ENCODE measurements around the gene EGLN3.

EGLN3 gene

DNA sequence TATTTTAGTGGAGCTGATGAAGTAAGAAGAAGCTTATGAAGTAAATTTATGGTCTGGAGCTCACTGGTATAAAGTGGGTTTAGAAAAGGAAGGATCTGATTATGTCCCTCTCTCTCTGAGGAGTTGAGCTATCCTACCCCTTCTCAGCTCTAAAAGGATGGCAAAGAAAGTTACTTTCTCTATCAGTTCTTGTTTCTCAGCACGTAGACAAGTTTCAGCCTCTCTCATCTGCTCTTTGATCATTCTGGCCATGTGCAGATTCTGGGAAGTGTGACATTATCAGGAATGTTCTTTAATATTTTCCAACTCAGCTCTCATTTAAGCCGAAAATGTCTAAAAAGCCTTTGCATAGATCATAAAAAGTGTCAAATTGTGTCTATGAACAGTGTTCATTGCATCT lies 5.8 kb upstream of the EGLN3 start:
- H3K4me3 Mint-ChIP-seq: no peak overlapping the region
- no peak for ATAC-seq (replicated peaks)

DNA sequence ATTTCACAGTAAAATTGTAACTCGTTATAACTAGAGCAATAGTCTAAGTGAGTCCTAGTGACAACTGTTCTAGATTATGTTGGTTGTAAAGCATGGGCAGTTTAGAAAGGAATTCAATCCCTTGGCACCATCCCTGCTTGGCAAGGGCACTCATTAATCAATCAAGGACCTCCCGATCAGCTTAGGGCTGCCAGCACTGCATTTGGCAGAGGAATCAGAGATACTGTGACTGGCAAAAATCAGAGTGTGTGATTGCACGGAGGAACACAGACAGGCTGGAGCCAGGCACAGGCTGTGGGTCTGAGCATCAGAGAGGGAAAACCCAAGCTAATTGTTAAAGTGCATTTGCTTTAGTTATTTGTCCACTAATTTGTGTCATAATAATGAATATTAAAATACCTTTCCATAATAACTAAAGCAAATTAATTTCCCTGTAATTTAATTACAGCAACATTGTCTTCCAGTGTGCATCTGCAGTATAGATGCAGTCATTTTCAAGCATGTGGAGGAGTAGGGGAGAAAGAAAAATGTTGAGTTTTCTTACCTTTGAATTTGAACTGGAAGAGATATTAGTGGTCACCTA lies 3.2 kb upstream of the EGLN3 start:
- DNase-seq (no peak), ATAC-seq (replicated peaks) (no peak)
- H3K27me3 Mint-ChIP-seq: peaks cover 6 to 40% of the 10 kb centered on the region in 2 donors
- H3K4me1 Mint-ChIP-seq (ENCODE audit: low read depth in 2 of 2): peaks cover 0 to 3% of the 10 kb centered on the region in 2 donors
- no peaks in the 10 kb centered on the region for H3K9me3 Mint-ChIP-seq
- H3K27ac Mint-ChIP-seq: no peak overlapping the region
- H3K4me3 Mint-ChIP-seq: no peak overlapping the region
- no peaks in the 10 kb centered on the region for H3K36me3 Mint-ChIP-seq (ENCODE audit: insufficient read depth)

More for the DNA sequence above, 5.8 kb upstream of the EGLN3 start:
- no peak for DNase-seq
- peaks cover 2 to 18% of the 10 kb centered on the region in 2 donors for H3K27me3 Mint-ChIP-seq
- H3K9me3 Mint-ChIP-seq: peaks cover 0 to 2% of the 10 kb centered on the region in 2 donors
- H3K36me3 Mint-ChIP-seq (ENCODE audit: insufficient read depth): no peaks in the 10 kb centered on the region
- no peak overlapping the region for H3K27ac Mint-ChIP-seq
- H3K4me1 Mint-ChIP-seq (ENCODE audit: low read depth in 2 of 2): no peaks in the 10 kb centered on the region

DNA sequence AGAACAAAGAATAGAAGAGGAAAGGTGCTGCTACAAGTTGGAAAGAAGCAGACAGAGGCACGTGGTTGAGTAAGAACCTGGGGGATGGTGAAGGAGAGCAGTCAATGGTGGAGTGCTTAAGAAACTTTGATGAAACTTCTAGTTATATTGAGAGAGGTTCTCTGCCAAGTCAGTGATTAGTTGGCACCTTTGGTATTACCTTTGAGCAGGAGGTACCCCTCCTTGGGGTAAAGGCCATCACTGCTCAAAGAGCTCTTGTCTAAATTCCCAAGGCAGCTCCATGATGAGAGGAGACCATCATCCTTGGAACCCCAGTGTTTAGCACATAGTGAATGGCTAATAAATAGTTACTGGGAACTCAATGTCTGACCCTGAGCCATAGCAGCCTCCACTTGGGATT lies 1.7 kb upstream of the EGLN3 start:
- ATAC-seq (replicated peaks) (no peak), DNase-seq (no peak)
- Mint-ChIP-seq H3K36me3 (ENCODE audit: insufficient read depth) (no peaks in the 10 kb centered on the region), H3K4me1 (ENCODE audit: low read depth in 2 of 2) (peaks cover 0 to 3% of the 10 kb centered on the region in 2 donors), H3K27ac (no peak overlapping the region), H3K9me3 (no peaks in the 10 kb centered on the region), H3K4me3 (no peak overlapping the region), H3K27me3 (peaks cover 6 to 48% of the 10 kb centered on the region in 2 donors)

DNA sequence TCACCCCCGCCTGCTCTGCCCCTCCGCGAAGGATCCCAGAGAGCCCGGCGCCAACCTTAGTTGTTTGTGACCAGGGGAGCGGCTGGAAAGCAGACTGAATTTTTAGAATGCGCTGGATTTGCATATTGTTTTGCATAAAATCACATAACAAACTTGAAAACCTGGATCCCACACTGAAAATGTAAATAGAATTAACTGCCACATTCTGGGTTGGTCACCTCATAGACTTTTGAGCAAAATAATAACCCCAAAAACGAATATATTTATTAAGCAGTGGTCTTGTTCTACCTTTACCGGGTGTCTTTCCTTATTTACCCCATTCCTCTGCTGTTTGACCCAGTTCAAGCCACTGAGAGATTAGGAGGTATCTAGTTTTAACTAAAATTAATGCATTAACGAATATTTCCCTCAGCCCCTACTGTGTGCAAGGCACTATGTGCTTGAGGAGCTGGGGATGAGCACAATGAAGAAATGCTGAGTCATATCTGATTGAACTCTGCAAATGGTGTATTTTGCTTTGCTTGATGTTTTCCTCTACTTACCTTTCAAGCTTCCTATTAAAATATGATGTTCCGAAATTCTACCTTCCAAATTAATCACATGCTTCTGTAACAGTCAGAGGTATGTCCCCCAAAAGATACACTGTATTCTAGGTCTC lies 438 bp upstream of the EGLN3 start:
- H3K4me3 Mint-ChIP-seq: peak overlapping the region; percentile 59 to 88
- H3K27ac Mint-ChIP-seq: no peak overlapping the region
- ATAC-seq (replicated peaks) (no peak), DNase-seq (no peak)
- H3K36me3 Mint-ChIP-seq (ENCODE audit: insufficient read depth): no peaks in the 10 kb centered on the region
- peaks cover 6 to 48% of the 10 kb centered on the region in 2 donors for H3K27me3 Mint-ChIP-seq
- H3K4me1 Mint-ChIP-seq (ENCODE audit: low read depth in 2 of 2): peaks cover 0 to 5% of the 10 kb centered on the region in 2 donors
- no peaks in the 10 kb centered on the region for H3K9me3 Mint-ChIP-seq

DNA sequence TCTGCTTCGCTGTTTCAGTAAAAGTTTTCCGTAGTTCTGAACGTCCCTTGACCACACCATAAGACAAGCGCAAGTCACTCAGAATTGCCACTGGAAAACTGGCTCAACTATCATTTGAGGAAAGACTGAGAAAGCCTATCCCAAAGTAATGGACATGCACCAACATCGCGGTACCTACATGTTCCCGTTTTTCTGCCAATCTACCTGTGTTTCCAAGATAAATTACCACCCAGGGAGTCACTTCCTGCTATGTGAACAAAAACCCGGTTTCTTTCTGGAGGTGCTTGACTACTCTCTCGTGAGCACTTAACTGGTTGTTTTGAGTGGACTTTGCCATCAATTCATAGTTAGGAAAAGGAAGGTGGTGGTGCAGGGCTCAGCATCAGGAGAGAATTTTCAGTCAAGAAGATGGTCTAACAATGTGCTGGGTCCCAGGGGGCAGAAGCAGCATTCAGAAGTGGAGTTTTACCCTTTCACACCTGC lies 1.4 kb downstream of the EGLN3 start:
- no peak for ATAC-seq (replicated peaks)
- H3K4me3 Mint-ChIP-seq: peak overlapping the region; percentile 59 to 88
- no peaks in the 10 kb centered on the region for H3K36me3 Mint-ChIP-seq (ENCODE audit: insufficient read depth)
- no peak overlapping the region for H3K27ac Mint-ChIP-seq
- DNase-seq: no peak
- H3K9me3 Mint-ChIP-seq: no peaks in the 10 kb centered on the region
- H3K4me1 Mint-ChIP-seq (ENCODE audit: low read depth in 2 of 2): peaks cover 0 to 5% of the 10 kb centered on the region in 2 donors
- peaks cover 6 to 48% of the 10 kb centered on the region in 2 donors for H3K27me3 Mint-ChIP-seq

DNA sequence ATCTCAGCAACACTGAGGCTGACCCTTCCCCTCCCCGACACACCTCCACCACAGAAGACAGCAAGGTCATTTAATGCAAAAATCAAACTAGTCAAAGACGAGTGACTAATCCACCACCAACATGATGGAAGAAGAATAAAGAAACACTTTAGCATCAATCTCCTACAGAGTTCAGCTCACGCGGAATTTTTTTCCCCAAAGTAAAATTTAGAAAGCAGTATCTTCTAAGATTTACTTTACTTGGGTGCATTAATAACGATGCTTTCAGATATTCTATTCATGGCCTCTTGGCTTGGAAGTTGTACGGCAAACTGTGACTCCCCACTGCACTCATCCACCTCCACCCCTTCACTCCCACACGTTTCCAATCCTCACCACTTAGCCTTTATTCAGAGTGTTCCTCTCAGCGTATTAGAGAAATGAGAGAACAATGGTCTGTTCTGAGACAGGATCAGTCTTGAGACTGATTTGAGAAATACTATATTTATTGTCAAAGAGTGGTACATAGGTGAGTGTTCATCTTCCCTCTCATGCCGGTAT lies 1.9 kb downstream of the EGLN3 start:
- H3K27me3 Mint-ChIP-seq: peaks cover 6 to 46% of the 10 kb centered on the region in 2 donors
- peaks cover 0 to 5% of the 10 kb centered on the region in 2 donors for H3K4me1 Mint-ChIP-seq (ENCODE audit: low read depth in 2 of 2)
- H3K27ac Mint-ChIP-seq: no peak overlapping the region
- no peaks in the 10 kb centered on the region for H3K36me3 Mint-ChIP-seq (ENCODE audit: insufficient read depth)
- H3K4me3 Mint-ChIP-seq: peak overlapping the region in 1 of 2 donors; percentile 5
- DNase-seq (no peak), ATAC-seq (replicated peaks) (no peak)
- H3K9me3 Mint-ChIP-seq: no peaks in the 10 kb centered on the region

DNA sequence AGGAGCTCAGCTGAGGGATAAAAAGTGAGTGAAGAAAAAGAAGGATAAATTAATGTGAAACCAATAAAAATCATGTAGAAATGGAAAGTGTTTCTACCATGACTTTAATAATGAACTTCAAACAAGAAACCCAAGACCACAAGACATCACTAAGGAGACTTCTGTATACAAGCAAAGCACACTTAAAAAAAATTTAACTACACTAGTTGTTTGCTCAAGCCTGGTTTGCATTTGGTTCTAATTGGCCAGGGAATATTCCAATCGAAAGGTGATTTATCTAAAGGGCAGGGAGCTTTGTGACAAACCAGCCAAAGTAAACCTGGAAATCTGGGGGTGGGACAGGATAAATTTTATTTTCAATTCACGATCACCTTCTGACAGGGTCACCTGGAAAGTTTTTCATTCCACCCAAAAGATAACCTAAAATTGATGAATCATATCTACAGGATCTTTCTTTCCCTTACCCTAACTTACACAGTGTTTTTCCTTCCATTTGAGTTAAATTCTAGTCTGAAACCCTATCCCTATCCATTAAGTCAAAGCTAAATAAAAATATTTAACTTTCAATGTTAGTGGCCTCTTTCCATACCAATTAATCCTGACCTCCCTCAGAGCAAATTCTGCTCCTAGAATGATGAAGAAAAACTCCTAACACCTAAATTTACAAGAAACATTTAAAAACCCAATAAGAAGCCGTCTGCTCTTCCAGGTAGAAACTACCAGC lies 2.6 kb downstream of the EGLN3 start:
- Mint-ChIP-seq H3K36me3 (ENCODE audit: insufficient read depth) (no peaks in the 10 kb centered on the region), H3K9me3 (no peaks in the 10 kb centered on the region), H3K4me1 (ENCODE audit: low read depth in 2 of 2) (peaks cover 0 to 5% of the 10 kb centered on the region in 2 donors), H3K4me3 (no peak overlapping the region), H3K27ac (no peak overlapping the region), H3K27me3 (peaks cover 6 to 42% of the 10 kb centered on the region in 2 donors)
- no peak for ATAC-seq (replicated peaks)
- no peak for DNase-seq

DNA sequence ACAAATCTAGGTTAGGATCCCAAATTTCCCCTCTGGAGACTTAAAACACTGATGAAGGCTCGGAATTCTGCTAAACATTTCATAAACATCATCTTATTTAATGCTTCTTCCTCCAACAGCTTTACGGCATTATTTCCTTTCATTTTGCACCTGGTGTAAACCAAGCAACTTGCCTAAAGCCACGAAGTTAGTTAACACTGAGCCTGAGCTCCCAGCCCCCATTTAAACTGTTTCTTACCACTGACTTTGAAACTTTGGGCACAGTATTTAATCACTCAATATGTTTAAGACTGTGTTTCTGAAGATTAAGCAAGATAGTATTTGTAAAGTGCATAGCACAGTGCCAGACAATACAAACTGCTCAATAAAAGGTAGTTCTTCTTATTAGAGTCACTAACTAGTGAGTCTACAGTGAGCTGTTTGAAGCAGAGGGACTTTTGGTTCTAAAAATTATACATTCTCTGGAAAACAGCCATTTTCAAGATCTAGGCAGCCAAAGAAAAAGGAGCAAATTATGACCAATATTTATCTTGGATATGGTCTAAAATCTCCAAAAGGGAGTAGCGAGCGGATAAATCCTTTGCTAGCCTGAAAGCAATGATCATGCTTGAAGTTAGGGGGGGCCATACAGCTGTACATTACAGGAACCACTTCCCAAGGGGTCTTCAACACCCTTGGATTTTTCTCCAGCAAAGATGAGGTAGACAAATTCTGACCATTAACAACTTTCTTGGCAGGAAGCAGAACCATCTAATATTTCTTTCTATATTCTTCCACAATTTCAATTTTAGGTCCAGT lies 4.0 kb downstream of the EGLN3 start:
- Mint-ChIP-seq H3K27ac (no peak overlapping the region), H3K36me3 (ENCODE audit: insufficient read depth) (no peaks in the 10 kb centered on the region), H3K4me3 (peak overlapping the region in 1 of 2 donors; percentile 36), H3K4me1 (ENCODE audit: low read depth in 2 of 2) (peaks cover 0 to 5% of the 10 kb centered on the region in 2 donors), H3K9me3 (no peaks in the 10 kb centered on the region), H3K27me3 (peaks cover 5 to 32% of the 10 kb centered on the region in 2 donors)
- ATAC-seq (replicated peaks) (no peak), DNase-seq (no peak)

DNA sequence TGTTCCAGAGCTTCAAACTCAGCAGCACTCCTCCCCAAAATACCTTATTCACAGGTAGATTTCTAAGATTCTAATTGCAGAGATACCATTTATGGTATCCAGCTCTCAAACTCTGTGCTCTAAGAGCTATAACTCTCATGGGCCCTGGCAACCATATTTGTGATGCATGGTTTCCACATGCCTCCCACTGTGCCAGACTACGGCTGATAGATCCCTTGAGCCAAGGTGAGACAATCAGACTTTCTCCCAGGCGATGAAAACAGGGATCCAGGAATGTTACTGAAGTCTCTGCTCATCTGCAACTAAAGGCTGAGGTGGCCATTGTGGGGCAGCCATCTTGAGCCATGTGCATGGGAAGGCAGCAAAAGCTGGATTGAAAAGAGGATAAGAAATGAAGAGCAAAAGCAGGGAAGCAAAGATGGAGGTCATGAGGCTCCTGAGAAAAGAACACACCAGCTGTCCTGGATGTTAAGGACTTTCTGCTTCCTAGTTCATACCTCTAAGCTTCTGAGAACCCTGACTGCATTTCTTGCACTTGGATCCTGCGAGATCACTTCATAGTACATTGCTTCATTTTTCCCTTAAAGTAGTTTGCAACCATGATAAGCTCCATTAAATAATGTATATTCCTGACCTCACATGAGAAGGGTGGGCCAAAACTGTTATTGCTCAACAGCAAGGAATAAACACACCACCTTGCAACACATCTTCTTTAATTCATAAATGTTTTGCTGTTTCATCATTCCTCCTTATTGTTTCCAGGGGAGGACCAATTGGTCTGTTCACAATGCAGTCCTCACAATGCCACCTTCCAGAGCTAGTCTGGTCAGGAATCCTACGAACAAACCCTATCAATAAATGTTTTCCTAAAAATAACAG lies 5.4 kb downstream of the EGLN3 start:
- H3K4me3 Mint-ChIP-seq: no peak overlapping the region
- peaks cover 0 to 2% of the 10 kb centered on the region in 2 donors for H3K4me1 Mint-ChIP-seq (ENCODE audit: low read depth in 2 of 2)
- no peak overlapping the region for H3K27ac Mint-ChIP-seq
- DNase-seq (no peak), ATAC-seq (replicated peaks) (no peak)
- H3K9me3 Mint-ChIP-seq: no peaks in the 10 kb centered on the region
- H3K36me3 Mint-ChIP-seq (ENCODE audit: insufficient read depth): no peaks in the 10 kb centered on the region
- peaks cover 0 to 20% of the 10 kb centered on the region in 2 donors for H3K27me3 Mint-ChIP-seq

DNA sequence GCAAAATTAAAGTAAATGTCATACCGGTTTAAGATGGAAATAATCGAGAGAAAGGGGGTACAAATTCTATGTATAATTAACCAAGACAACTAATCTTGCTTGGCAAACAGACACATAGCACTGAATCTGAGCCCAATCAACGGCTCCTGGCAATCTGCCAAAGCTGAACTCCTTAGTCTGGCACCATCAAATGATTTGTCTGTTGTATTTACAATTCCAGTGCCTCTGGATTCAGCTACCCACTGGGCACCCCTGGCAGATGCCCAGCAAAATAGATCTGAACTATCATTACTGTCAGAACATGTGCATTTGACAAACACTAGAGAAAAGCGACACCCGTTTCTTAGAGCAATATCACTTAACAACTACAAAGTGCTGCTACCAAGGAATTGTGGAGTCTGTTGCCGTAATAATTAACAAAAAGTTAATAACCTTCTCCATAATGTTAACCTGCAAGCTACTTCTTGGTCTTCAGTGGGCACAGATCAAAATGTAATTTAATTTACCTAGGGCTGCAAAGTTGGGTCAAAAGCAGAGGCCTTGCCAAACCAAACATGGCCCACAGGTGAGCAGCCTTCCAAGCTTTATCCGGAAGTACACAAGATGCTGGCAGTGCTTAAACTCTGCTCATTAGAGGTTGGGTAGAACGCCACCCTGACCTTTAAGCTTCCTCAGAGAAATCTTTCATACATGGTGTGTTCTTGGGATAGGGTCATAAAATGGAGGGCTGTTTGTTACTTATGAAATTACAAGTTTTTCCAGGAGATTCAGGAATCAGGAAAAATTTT lies 7.6 kb downstream of the EGLN3 start:
- H3K4me3 Mint-ChIP-seq: no peak overlapping the region
- no peaks in the 10 kb centered on the region for H3K9me3 Mint-ChIP-seq
- H3K4me1 Mint-ChIP-seq (ENCODE audit: low read depth in 2 of 2): peaks cover 0 to 2% of the 10 kb centered on the region in 2 donors
- ATAC-seq (replicated peaks): no peak
- H3K27me3 Mint-ChIP-seq: no peaks in the 10 kb centered on the region
- no peak for DNase-seq
- no peak overlapping the region for H3K27ac Mint-ChIP-seq
- H3K36me3 Mint-ChIP-seq (ENCODE audit: insufficient read depth): no peaks in the 10 kb centered on the region

DNA sequence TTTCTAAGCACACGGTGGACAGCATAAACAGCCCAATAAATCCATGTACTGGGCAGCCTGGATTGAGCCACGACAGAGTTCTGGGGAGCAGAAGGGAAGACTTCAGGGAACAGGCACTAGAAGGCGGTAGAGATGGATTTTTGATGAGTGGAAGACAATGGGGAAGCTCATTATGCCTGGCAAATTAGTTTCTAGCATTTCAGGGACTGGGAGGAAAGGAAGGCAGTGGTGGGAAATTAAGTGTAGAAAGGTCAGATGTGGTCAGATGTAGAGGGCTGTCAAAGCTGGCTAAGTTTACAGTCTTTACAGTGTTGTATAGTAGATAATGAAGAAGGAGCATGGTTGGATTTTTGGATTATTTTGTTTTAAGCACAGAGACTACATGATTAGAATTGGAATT lies 9.2 kb downstream of the EGLN3 start:
- Mint-ChIP-seq H3K36me3 (ENCODE audit: insufficient read depth) (no peaks in the 10 kb centered on the region), H3K9me3 (no peaks in the 10 kb centered on the region), H3K4me1 (ENCODE audit: low read depth in 2 of 2) (peaks cover 0 to 2% of the 10 kb centered on the region in 2 donors), H3K4me3 (no peak overlapping the region), H3K27ac (no peak overlapping the region), H3K27me3 (no peaks in the 10 kb centered on the region)
- no peak for DNase-seq
- ATAC-seq (replicated peaks): no peak

DNA sequence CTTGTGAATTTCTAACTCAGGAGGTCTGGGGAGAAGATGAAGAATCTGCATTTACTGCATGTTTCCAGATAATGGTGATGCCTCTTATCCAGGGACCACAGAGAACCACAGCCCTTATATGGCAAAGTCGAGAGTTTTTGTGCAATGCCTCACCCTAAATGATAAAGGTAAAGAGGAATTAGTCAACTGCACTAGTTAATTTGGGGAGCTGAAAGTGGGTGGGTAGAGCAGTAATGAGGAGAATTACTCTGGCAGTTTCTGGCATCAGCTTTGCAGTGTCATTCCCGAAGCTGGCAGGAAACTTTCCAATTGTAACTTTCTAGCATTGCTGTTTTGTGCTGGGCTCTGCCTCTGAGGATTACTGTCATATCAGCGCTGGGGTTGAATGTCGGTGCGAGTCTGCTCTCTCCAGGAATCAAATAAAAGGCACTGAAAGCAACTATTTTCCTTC lies 10.3 kb downstream of the EGLN3 start:
- no peaks in the 10 kb centered on the region for H3K9me3 Mint-ChIP-seq
- no peak for DNase-seq
- no peaks in the 10 kb centered on the region for H3K4me1 Mint-ChIP-seq (ENCODE audit: low read depth in 2 of 2)
- H3K36me3 Mint-ChIP-seq (ENCODE audit: insufficient read depth): no peaks in the 10 kb centered on the region
- ATAC-seq (replicated peaks): no peak
- H3K27ac Mint-ChIP-seq: no peak overlapping the region
- no peak overlapping the region for H3K4me3 Mint-ChIP-seq
- H3K27me3 Mint-ChIP-seq: no peaks in the 10 kb centered on the region

All from effector memory CD8-positive, alpha-beta T cell (primary cell).